ENCODE results near the gene RGL4. TPM values are rescaled to one million over a fixed set of nuclear protein-coding genes. Genes with fewer than 3 reads are reported as not detected.

The RGL4 gene
- polyA plus RNA-seq, 3 donors = 2.3 to 2.4 (median 2.3) TPM

DNA sequence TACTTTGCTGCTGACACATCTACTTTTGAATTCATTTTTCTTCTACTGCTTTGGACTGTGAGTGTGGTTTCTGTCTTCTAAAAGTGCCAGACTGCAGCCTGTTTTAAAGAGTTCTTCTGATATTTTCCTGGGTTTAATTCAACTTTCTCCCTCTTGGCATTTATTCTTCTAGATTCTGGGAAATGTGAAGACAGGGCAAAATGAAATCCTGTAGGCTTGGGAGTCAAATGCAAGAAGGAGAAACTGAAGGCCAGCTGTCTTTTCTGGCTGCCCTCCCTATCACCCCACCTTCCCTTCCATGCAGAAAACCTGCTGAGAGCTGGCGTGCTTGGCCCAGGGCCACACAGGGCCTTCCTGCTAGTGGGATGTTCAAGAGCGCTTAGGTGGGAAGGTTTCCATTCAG lies 52.5 kb downstream of the RGL4 start:
- H3K27ac ChIP-seq (ENCODE audit: low read depth in 1 of 2, low read length in 2 of 2) = no peak overlapping the region
- H3K36me3 ChIP-seq (replicated peaks in 1 of 2; ENCODE audit: control insufficient read depth in 1 of 2, insufficient read depth in 2 of 2, low read length in 2 of 2) = peaks cover 22 to 31% of the 10 kb centered on the region in 2 donors
- Mint-ChIP-seq H3K27ac (no peak overlapping the region), H3K9me3 (peaks cover 0 to 1% (median 0%) of the 10 kb centered on the region in 7 donors), H3K4me3 (no peak overlapping the region), H3K36me3 (peaks cover 27 to 28% of the 10 kb centered on the region in 2 donors), H3K27me3 (ENCODE audit: low read depth in 3 of 3) (peaks cover 0 to 2% (median 0%) of the 10 kb centered on the region in 3 donors), H3K4me1 (peaks cover 9% of the 10 kb centered on the region)
- H4K20me1 ChIP-seq (ENCODE audit: insufficient read depth, low read length) = no peaks in the 10 kb centered on the region
- no CpG with 5 or more reads among the region's 2 CpGs for WGBS (ENCODE audit: insufficient coverage)
- H2AFZ ChIP-seq (ENCODE audit: insufficient read depth, low read depth, low read length, poor library complexity, severe bottlenecking) = no peak overlapping the region
- H3K27me3 ChIP-seq (ENCODE audit: control insufficient read depth in 2 of 2, insufficient read depth in 2 of 2, low read length in 2 of 2) = no peaks in the 10 kb centered on the region
- no peak for DNase-seq
- TF ChIP-seq, protein P1, sequence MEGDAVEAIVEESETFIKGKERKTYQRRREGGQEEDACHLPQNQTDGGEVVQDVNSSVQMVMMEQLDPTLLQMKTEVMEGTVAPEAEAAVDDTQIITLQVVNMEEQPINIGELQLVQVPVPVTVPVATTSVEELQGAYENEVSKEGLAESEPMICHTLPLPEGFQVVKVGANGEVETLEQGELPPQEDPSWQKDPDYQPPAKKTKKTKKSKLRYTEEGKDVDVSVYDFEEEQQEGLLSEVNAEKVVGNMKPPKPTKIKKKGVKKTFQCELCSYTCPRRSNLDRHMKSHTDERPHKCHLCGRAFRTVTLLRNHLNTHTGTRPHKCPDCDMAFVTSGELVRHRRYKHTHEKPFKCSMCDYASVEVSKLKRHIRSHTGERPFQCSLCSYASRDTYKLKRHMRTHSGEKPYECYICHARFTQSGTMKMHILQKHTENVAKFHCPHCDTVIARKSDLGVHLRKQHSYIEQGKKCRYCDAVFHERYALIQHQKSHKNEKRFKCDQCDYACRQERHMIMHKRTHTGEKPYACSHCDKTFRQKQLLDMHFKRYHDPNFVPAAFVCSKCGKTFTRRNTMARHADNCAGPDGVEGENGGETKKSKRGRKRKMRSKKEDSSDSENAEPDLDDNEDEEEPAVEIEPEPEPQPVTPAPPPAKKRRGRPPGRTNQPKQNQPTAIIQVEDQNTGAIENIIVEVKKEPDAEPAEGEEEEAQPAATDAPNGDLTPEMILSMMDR (IDR thresholded peaks at IDR 0.05) = no peak
- H3K4me3 ChIP-seq (replicated peaks in 1 of 3; ENCODE audit: low read depth in 2 of 3, low read length in 3 of 3) = no peak overlapping the region
- intact Hi-C loops (cut with micrococcal nuclease) = no loop called here
- H3K79me2 ChIP-seq (ENCODE audit: insufficient read depth, low read length) = no peaks in the 10 kb centered on the region
- H3K4me1 ChIP-seq (ENCODE audit: control insufficient read depth in 1 of 2, insufficient read depth in 2 of 2, low read length in 2 of 2) = no peaks in the 10 kb centered on the region
- H3K9me3 ChIP-seq (replicated peaks in 1 of 2; ENCODE audit: control insufficient read depth in 1 of 2, insufficient read depth in 1 of 2, low read length in 2 of 2) = no peaks in the 10 kb centered on the region
- H3K4me2 ChIP-seq (replicated peaks; ENCODE audit: extremely low read depth, low read length, poor library complexity, severe bottlenecking) = no peak overlapping the region
- H3K9ac ChIP-seq (ENCODE audit: insufficient read depth, low read length, poor library complexity, severe bottlenecking) = no peak overlapping the region

DNA sequence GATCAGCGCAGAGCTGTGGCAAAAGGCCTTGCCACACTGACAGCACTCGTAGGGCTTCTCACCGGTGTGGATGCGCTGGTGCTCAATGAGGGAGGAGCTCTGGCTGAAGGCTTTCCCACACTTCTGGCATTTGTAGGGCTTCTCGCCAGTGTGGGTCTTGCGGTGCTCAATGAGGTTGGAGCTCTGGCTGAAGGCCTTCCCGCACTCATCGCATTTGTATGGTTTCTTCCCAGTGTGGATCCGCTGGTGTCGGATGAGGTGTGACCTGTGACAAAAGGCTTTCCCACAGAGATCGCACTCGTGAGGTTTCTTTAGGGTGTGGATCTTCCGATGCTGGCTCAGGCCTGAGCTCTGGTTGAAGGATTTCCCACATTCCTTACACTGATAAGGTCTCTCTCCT lies 53.2 kb downstream of the RGL4 start:
- no peak overlapping the region for H3K4me2 ChIP-seq (replicated peaks; ENCODE audit: extremely low read depth, low read length, poor library complexity, severe bottlenecking)
- no peak overlapping the region for H2AFZ ChIP-seq (ENCODE audit: insufficient read depth, low read depth, low read length, poor library complexity, severe bottlenecking)
- H3K79me2 ChIP-seq (ENCODE audit: insufficient read depth, low read length) = no peaks in the 10 kb centered on the region
- intact Hi-C loops (cut with micrococcal nuclease) = no loop called here
- no peaks in the 10 kb centered on the region for H3K9me3 ChIP-seq (replicated peaks in 1 of 2; ENCODE audit: control insufficient read depth in 1 of 2, insufficient read depth in 1 of 2, low read length in 2 of 2)
- no peak for DNase-seq
- 96% methylated on average over 12 of the region's 13 CpGs for WGBS (ENCODE audit: insufficient coverage)
- TF ChIP-seq, protein P1 (IDR thresholded peaks at IDR 0.05) = no peak
- H4K20me1 ChIP-seq (ENCODE audit: insufficient read depth, low read length) = no peaks in the 10 kb centered on the region
- Mint-ChIP-seq H3K9me3 (peaks cover 0 to 1% (median 0%) of the 10 kb centered on the region in 7 donors), H3K4me3 (no peak overlapping the region), H3K27ac (no peak overlapping the region), H3K4me1 (peaks cover 9% of the 10 kb centered on the region), H3K36me3 (peaks cover 27 to 28% of the 10 kb centered on the region in 2 donors), H3K27me3 (ENCODE audit: low read depth in 3 of 3) (peaks cover 0 to 2% (median 0%) of the 10 kb centered on the region in 3 donors)
- H3K4me1 ChIP-seq (ENCODE audit: control insufficient read depth in 1 of 2, insufficient read depth in 2 of 2, low read length in 2 of 2) = no peaks in the 10 kb centered on the region
- no peaks in the 10 kb centered on the region for H3K27me3 ChIP-seq (ENCODE audit: control insufficient read depth in 2 of 2, insufficient read depth in 2 of 2, low read length in 2 of 2)
- H3K9ac ChIP-seq (ENCODE audit: insufficient read depth, low read length, poor library complexity, severe bottlenecking) = no peak overlapping the region
- H3K36me3 ChIP-seq (replicated peaks in 1 of 2; ENCODE audit: control insufficient read depth in 1 of 2, insufficient read depth in 2 of 2, low read length in 2 of 2) = peaks cover 22 to 31% of the 10 kb centered on the region in 2 donors
- no peak overlapping the region for H3K4me3 ChIP-seq (replicated peaks in 1 of 3; ENCODE audit: low read depth in 2 of 3, low read length in 3 of 3)
- no peak overlapping the region for H3K27ac ChIP-seq (ENCODE audit: low read depth in 1 of 2, low read length in 2 of 2)

All from CD14-positive monocyte (primary cell).